GM12878 (cell line): Measurements from ENCODE around the gene TRAPPC4. TPM values are rescaled to one million over a fixed set of nuclear protein-coding genes. Genes with fewer than 3 reads are reported as not detected.

ENCODE experiments used
- ATAC-seq: fragments of 200-7000 bp; cut with Tn5 transposase; 3 replicates; pipeline ENCODE4 v1.9.1; 2020; ENCODE audit warnings: mild to moderate bottlenecking, moderate library complexity
- BruUV-seq: library from RNA; stranded (reverse); fragments of 400-500 nt; replicated peaks from 2 replicates; lab custom pipeline; 2021; lab: Mats Ljungman, UMichigan
- CTCF ChIA-PET: fragments of 300-600 bp; sonication (Branson Sonifier 250); formaldehyde crosslinking; extraction: SDS; loops from one replicate; lab custom pipeline; 2021; ENCODE audit warnings: inconsistent platforms; lab: Yijun Ruan, JAX
- POLR2A ChIA-PET: fragments of 350-600 bp; formaldehyde crosslinking; extraction: SDS; loops from one replicate; lab custom pipeline; 2021; ENCODE audit warnings: inconsistent platforms; lab: Charles Lee
- RAD21 ChIA-PET: fragments of 300-600 bp; sonication (Branson Sonifier 250); formaldehyde crosslinking; loops from one replicate; lab custom pipeline; 2023; ENCODE audit warnings: antibody characterized with exemption; ENCODE audit not compliant: unreplicated experiment; lab: Charles Lee
- SMC1A ChIA-PET: fragments of 300-600 bp; sonication (Branson Sonifier 250); formaldehyde crosslinking; loops from one replicate; lab custom pipeline; 2023; ENCODE audit not compliant: unreplicated experiment, uncharacterized antibody; lab: Charles Lee
- DNase-seq: peaks from one replicate; pipeline ENCODE4 v3.0.0-alpha.2; 2011; ENCODE audit warnings: low read depth, low spot score
- FAIRE-seq: peaks from 3 replicates; lab custom pipeline; 2011; peaks lifted over from hg19 to GRCh38; lab: Jason Lieb, UNC
- H2AFZ ChIP-seq: 2 replicates; pipeline ENCODE4 v1.6.0; 2011; ENCODE audit warnings: low read depth, low read length, control low read depth; ENCODE audit not compliant: control insufficient read depth
- H3K27ac ChIP-seq: 2 replicates; pipeline ENCODE4 v1.5.1; 2011; ENCODE audit warnings: control low read depth; ENCODE audit not compliant: control insufficient read depth, insufficient read depth
- H3K27me3 ChIP-seq, 2 experiments: replicated peaks in 1 of 2; 2 replicates each; pipeline versions ENCODE4 v1.6.0 to v1.6.1; 2011; ENCODE audit warnings: low read length in 1 of 2; ENCODE audit not compliant: control insufficient read depth in 2 of 2, insufficient read depth in 2 of 2
- H3K36me3 ChIP-seq, 2 experiments: 2 replicates each; pipeline ENCODE4 v1.5.1; 2011; ENCODE audit warnings: low read length in 1 of 2; ENCODE audit not compliant: control insufficient read depth in 2 of 2, insufficient read depth in 2 of 2
- H3K4me1 ChIP-seq: 2 replicates; pipeline ENCODE4 v1.6.1; 2011; ENCODE audit warnings: mild to moderate bottlenecking, low read length, moderate library complexity, mixed read lengths; ENCODE audit not compliant: control insufficient read depth, insufficient read depth
- H3K4me2 ChIP-seq: 2 replicates; pipeline ENCODE4 v1.6.0; 2011; ENCODE audit warnings: control low read depth; ENCODE audit not compliant: control insufficient read depth, insufficient read depth
- H3K4me3 ChIP-seq: fragments of 200-600 bp; sonication (generic); 2 replicates; pipeline ENCODE4 v1.5.1; 2016
- H3K79me2 ChIP-seq: 2 replicates; pipeline ENCODE4 v1.6.0; 2011; ENCODE audit warnings: low read length; ENCODE audit not compliant: control insufficient read depth, insufficient read depth
- H3K9ac ChIP-seq: 2 replicates; pipeline ENCODE4 v1.8.0; 2011; ENCODE audit warnings: low read length, control low read depth, mixed read lengths; ENCODE audit not compliant: control insufficient read depth, insufficient read depth
- H3K9me3 ChIP-seq: replicated peaks from 3 replicates; pipeline ENCODE4 v1.5.1; 2011; ENCODE audit warnings: mild to moderate bottlenecking, low read length; ENCODE audit not compliant: control insufficient read depth, insufficient read depth
- H4K20me1 ChIP-seq: 2 replicates; pipeline ENCODE4 v1.6.0; 2011; ENCODE audit not compliant: control insufficient read depth, insufficient read depth
- CBX5 ChIP-seq: sonication (generic); IDR thresholded peaks from 2 replicates; pipeline ENCODE4 v1.6.1; 2016; ENCODE audit warnings: low read depth, moderate library complexity, mild to moderate bottlenecking, inconsistent platforms
- MLLT1 ChIP-seq: fragments of 450-650 bp; IDR thresholded peaks from 2 replicates; pipeline ENCODE4 v1.6.1; 2016; ENCODE audit warnings: mild to moderate bottlenecking
- MYC ChIP-seq: IDR thresholded peaks from 2 replicates; pipeline ENCODE4 v1.6.1; 2011; ENCODE audit warnings: mild to moderate bottlenecking, low read length, moderate library complexity, inconsistent platforms; ENCODE audit not compliant: insufficient read depth, insufficient replicate concordance, insufficient read length, severe bottlenecking
- SMC3 ChIP-seq: IDR thresholded peaks from 2 replicates; pipeline ENCODE4 v1.6.1; 2011; ENCODE audit warnings: low read length, improper control_type of control experiment, borderline replicate concordance
- TCF12 ChIP-seq: IDR thresholded peaks from 2 replicates; pipeline ENCODE4 v1.6.1; 2011; ENCODE audit warnings: low read depth, mild to moderate bottlenecking, low read length
- ZBTB40 ChIP-seq: fragments of 450-650 bp; IDR thresholded peaks from 2 replicates; pipeline ENCODE4 v1.6.1; 2016; ENCODE audit warnings: mild to moderate bottlenecking, moderate library complexity, borderline replicate concordance
- WGBS: methylation state at CpG from one replicate; pipeline ENCODE4 v1.1.6; 2016; ENCODE audit warnings: low lambda C conversion rate; ENCODE audit not compliant: insufficient replicate concordance, insufficient coverage; ENCODE audit errors: missing lambda C conversion rate; 5-methylcytosine and 5-hydroxymethylcytosine counted together
- in situ Hi-C: fragments of 300-500 bp; cut with MboI; formaldehyde crosslinking; loops from 9 replicates; pipeline ENCODE4 v1.14.3; 2018; ENCODE audit warnings: mixed read lengths
- intact Hi-C: fragments of 100-400 bp; cut with micrococcal nuclease; formaldehyde crosslinking; loops from one replicate; pipeline ENCODE4 v1.14.2; 2022; ENCODE audit not compliant: unreplicated experiment
- polyA plus RNA-seq, 11 experiments: library from polyadenylated mRNA; depleted of rRNA in 4 of 11; unstranded in 6 of 11; stranded (reverse) in 5 of 11; fragments of >200 nt; fragmentation: Nextera tagmentation in 4 of 11; fragmentation: Illumina TruSeq in 1 of 11; extraction: Ambion mirVana in 4 of 11; extraction: Trizol in 1 of 11; gene quantifications; 1 replicate in 1 of 11; 2 replicates in 10 of 11; pipeline versions ENCODE4 v1.2.1 to v1.2.3, GENCODE V29; 2011 to 2016; ENCODE audit warnings: inconsistent platforms in 2 of 11, missing spikeins in 2 of 11, low read depth in 1 of 11
- total RNA-seq, 4 experiments: library from RNA; depleted of rRNA in 3 of 4; stranded (reverse); fragments of >200 nt in 3 of 4; fragmentation: Illumina TruSeq in 1 of 4; extraction: Trizol in 1 of 4; gene quantifications; 2 replicates each; pipeline versions ENCODE4 v1.2.1 to v1.2.3, GENCODE V29; 2013 to 2021
- TF ChIP-seq, protein P1 (sequence below): fragments of 450-650 bp; IDR thresholded peaks from 2 replicates; pipeline ENCODE4 v1.6.1; 2017; ENCODE audit warnings: low read depth, mild to moderate bottlenecking, moderate library complexity
- TF ChIP-seq, protein P2 (sequence below): IDR thresholded peaks from 2 replicates; pipeline ENCODE4 v1.6.1; 2012; ENCODE audit warnings: low read depth, low read length, improper control_type of control experiment
- TF ChIP-seq, protein P3 (sequence below): fragments of 450-650 bp; IDR thresholded peaks from 2 replicates; pipeline ENCODE4 v1.6.1; 2017; ENCODE audit warnings: mild to moderate bottlenecking, low read depth, inconsistent platforms; ENCODE audit not compliant: poor library complexity, severe bottlenecking

The TRAPPC4 gene
- total and polyA plus RNA-seq, 10 of the 15 experiments (the other 5 are each of a cell fraction or from before 2014, with no cell fraction given): 61.6 to 231 (median 98.8) TPM

GRCh38 chr11:119025099-119025473 is 6.5 kb downstream of the TRAPPC4 start (continued):
- TF ChIP-seq, protein P1, sequence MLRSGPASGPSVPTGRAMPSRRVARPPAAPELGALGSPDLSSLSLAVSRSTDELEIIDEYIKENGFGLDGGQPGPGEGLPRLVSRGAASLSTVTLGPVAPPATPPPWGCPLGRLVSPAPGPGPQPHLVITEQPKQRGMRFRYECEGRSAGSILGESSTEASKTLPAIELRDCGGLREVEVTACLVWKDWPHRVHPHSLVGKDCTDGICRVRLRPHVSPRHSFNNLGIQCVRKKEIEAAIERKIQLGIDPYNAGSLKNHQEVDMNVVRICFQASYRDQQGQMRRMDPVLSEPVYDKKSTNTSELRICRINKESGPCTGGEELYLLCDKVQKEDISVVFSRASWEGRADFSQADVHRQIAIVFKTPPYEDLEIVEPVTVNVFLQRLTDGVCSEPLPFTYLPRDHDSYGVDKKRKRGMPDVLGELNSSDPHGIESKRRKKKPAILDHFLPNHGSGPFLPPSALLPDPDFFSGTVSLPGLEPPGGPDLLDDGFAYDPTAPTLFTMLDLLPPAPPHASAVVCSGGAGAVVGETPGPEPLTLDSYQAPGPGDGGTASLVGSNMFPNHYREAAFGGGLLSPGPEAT: no peak
- TF ChIP-seq SMC3: no peak

DNA sequence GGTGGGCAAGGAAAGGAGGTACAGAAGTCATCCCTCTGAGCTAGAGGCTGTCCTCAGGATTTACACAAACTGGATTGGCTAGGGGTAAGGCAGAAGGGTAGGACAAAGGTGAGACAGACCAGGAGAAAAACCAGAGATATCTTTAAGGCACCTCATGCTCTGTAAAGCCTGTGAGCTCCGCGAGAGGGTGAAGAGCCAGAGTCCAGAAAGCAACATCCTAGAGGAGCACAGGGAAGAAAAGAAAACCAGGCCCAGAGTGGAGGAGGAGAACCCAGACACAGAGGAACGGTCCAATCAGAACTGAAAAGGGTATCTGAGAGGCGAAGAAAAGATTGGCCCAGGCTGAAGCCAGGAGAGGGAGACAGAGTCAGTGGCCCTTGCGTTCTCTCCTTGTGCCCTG is 7.0 kb downstream of the TRAPPC4 start:
- no peak overlapping the region for H3K27ac ChIP-seq
- 100% methylated on average over 5 of the region's 5 CpGs for WGBS
- ATAC-seq: no peak
- in situ Hi-C loops: no loop called here
- H3K9ac ChIP-seq: no peak overlapping the region
- H3K4me2 ChIP-seq: no peak overlapping the region
- no TSS peak for BruUV-seq
- no peaks in the 10 kb centered on the region for H3K9me3 ChIP-seq
- no peak for DNase-seq
- no peak overlapping the region for H2AFZ ChIP-seq
- POLR2A ChIA-PET: no interaction called here
- H3K79me2 ChIP-seq: peaks cover 18% of the 10 kb centered on the region
- peaks cover 14% of the 10 kb centered on the region for H3K4me1 ChIP-seq
- RAD21 ChIA-PET: no interaction called here
- no peak for FAIRE-seq
- peaks cover 5 to 9% of the 10 kb centered on the region in 2 experiments; a peak in 3 of 4 replicates for H3K36me3 ChIP-seq
- H4K20me1 ChIP-seq: no peaks in the 10 kb centered on the region
- intact Hi-C loops: no loop called here
- SMC1A ChIA-PET: no interaction called here
- H3K4me3 ChIP-seq: no peak overlapping the region
- H3K27me3 ChIP-seq: no peaks in the 10 kb centered on the region
- CTCF ChIA-PET: interaction anchor here (1.0 kb wide), 1 partner anchor 40 kb away, joined by 3 read pairs; no protein-coding TSS in a partner anchor
- TF ChIP-seq CBX5 (no peak), TCF12 (no peak), MLLT1 (no peak), MYC (no peak), ZBTB40 (no peak)
- TF ChIP-seq, protein P2, sequence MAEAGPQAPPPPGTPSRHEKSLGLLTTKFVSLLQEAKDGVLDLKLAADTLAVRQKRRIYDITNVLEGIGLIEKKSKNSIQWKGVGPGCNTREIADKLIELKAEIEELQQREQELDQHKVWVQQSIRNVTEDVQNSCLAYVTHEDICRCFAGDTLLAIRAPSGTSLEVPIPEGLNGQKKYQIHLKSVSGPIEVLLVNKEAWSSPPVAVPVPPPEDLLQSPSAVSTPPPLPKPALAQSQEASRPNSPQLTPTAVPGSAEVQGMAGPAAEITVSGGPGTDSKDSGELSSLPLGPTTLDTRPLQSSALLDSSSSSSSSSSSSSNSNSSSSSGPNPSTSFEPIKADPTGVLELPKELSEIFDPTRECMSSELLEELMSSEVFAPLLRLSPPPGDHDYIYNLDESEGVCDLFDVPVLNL: no peak
- TF ChIP-seq, protein P3, sequence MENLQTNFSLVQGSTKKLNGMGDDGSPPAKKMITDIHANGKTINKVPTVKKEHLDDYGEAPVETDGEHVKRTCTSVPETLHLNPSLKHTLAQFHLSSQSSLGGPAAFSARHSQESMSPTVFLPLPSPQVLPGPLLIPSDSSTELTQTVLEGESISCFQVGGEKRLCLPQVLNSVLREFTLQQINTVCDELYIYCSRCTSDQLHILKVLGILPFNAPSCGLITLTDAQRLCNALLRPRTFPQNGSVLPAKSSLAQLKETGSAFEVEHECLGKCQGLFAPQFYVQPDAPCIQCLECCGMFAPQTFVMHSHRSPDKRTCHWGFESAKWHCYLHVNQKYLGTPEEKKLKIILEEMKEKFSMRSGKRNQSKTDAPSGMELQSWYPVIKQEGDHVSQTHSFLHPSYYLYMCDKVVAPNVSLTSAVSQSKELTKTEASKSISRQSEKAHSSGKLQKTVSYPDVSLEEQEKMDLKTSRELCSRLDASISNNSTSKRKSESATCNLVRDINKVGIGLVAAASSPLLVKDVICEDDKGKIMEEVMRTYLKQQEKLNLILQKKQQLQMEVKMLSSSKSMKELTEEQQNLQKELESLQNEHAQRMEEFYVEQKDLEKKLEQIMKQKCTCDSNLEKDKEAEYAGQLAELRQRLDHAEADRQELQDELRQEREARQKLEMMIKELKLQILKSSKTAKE: no peak
